HG03354 (cell line): ENCODE data around the gene MAST4.
A peak's percentile ranks its signal among the peaks of the same experiment; 100 is the strongest.

ENCODE experiments used
- ATAC-seq: cut with Tn5 transposase; IDR thresholded peaks from one replicate; pipeline ENCODE4 v1.9.1; 2021; ENCODE audit warnings: mild to moderate bottlenecking; ENCODE audit not compliant: unreplicated experiment, poor library complexity, severe bottlenecking

Gene MAST4

DNA sequence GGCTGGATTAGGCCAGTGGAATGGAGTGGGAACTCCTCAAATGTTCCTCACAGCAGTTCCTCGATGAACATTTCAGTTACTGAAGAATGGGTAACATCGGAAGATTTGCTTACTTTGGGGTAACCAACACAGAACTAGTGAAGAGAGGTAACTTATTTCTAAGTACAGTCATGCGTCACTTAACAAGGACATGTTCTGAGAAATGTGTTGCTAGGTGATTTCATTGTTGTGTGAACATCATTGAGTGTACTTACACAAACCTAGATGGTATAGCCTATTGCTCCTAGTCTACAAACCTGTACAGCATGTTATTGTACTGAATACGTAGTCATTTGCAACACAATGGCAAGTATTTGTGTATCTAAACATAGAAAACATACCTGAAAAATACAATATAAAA, 228.3 kb downstream of the MAST4 start:
- no peak for ATAC-seq

- ATAC-seq: no peak
Observed at GRCh38 chr5:66826263-66826662, 230.1 kb downstream of the MAST4 start.

DNA sequence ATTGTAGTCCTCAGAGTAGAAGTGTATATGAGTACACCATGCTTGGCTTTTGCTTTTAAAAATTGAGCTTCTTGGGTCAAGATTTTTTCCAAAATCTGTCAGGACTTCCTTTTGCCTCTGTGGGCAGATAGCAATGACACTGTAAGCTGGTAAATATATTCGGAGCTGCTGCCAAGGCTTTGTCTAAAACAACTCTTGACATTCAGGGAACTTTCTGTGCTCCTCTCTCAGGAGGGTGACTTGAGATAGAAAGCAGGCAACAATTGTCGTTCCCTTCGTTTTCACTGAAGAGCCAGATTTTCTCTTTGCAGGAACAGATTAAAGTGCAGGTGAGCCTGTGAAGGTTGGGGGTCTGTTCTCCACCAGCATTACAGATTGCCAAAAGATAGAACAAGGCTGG, 230.5 kb downstream of the MAST4 start:
- no peak for ATAC-seq

GRCh38 chr5:66828046-66828547, 231.9 kb downstream of the MAST4 start:
- peak; percentile 11 for ATAC-seq

GRCh38 chr5:66828548-66829357, 232.6 kb downstream of the MAST4 start:
- ATAC-seq: peak; percentile 91

DNA sequence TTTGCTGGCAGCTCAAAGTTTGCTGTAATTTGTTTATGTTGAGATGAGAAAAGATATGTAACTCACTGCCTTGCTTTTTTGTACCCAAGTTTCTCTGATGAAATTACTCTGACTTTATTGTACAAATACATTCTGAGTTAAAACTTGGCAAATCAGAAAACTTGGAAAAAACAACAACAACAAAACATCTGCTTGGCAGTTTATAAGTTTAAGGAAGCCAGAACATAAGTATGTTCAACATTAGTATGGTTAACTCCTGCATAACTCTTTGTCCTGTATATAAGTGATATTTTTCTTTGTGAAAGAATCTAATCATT, 233.1 kb downstream of the MAST4 start:
- no peak for ATAC-seq

GRCh38 chr5:66829826-66830225, 233.6 kb downstream of the MAST4 start:
- ATAC-seq: no peak

GRCh38 chr5:66830636-66831035, 234.4 kb downstream of the MAST4 start:
- no peak for ATAC-seq

GRCh38 chr5:66839636-66840185, 243.5 kb downstream of the MAST4 start:
- no peak for ATAC-seq

- ATAC-seq: peak; percentile 100
Observed at GRCh38 chr5:66840511-66841013, 244.4 kb downstream of the MAST4 start.

DNA sequence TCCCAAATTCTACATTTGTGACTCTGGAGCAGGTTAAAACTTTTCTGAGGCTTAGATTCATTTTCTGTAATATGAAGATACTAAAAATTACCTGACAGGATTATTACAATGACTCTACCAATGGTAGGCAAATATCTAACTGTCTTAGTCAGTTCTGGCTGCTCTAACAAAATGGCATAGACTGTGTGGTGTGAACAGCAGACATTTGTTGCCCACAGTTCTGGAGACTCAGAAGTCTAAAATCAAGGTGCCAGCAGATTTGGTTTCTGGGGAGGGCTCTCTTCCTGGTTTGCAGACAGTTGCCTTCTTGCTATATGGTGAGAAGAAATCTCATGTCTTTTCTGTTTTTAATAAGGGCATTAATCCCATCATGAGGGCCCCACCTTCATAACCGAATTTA, 245.1 kb downstream of the MAST4 start:
- peak; percentile 5 for ATAC-seq

DNA sequence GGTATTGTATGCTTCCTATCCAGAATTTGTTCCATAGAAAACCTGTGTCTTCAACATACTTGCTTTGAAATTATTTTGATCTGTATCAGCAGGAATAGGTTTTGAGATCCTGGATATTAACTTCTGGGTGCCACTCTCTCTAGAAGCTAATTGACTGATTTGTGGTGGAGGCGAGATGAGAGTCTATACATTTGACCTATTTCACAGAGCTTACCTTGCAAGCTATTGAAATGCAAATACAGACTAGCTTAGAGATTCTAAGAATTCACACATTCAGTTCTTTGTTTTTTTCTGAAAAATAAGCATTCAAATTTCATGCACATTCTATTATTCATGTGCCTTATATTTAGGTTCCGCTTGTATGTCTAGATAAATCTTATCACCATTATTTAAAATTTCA, 246.3 kb downstream of the MAST4 start:
- no peak for ATAC-seq

DNA sequence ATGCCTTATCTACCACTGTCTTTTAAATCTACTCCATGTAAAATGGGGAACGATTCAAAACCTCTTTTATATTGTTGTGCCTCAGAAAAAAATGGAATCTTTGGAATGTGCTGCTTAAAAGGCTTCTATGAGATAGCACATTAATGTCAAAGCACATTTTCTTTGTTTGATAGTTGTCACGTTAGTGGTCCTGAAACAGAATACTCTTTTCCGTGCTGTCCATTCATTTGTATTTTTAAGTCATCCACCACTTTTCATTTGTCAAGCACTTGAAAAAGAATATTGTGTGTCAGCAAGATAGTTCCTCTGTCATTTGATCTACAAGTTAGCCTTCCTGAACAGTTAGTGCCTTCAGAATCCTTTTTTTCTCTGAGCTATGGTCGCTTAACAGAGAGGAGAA, 246.9 kb downstream of the MAST4 start:
- no peak for ATAC-seq

DNA sequence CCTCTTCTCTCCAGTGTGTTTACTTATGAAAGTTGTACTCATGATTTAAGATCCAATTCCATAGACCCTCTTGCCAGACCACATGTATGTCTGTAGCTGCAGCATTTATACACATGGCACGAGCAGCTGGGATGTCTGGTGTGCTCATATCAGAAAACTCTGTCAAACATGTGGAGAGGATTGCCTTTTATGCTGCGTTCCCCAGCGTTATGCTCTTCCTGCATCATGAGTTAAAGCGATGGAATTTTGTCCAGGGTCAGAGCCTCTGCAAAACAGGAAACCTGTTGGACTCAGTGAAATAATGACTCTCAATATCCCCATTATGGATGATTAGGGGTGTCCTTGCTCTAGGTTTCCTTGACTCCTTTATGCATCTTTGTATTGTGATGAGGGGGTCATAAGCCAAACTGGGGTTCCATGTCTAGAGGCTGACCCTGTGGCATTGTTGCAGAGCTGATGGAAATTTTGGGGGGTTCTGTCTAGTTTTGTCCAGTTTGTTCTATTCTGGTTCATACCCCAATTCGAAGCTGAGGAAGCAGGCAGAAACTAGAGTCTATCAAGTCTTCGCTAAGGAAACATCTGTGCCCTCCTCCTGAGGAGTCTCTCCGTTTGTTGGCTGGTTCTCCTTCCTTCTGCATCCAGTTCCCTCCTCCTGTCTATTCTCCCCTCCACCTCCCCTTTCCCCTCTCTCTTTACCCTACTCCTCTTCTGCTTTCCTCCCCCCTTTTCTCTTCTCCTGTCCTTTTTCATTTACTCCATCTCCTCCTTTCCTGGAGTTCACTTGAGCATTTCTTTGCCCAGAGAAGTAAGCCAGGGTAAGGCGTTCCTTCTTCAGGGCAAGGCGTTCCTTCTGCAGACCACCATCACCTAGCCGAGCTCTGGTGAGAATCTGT, 252.8 kb downstream of the MAST4 start:
- no peak for ATAC-seq

DNA sequence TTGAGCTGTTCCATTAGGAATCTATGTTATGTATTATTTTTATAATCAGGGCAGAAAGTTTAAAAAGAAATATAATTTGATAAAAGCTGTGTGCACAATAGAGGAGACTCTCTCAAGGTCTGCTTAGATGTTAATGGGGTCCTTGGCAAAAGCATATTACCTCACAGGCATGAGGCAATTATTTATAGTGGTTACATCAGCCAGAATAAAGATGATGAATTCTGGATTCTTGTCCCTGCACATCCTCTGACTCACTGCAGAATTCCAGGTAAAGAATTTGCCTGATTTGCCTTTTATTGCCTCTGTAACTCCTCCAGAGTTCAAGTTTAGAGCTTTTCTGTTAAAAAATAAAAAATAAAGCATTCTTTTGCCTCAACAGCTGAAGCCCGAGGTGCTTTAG, 253.6 kb downstream of the MAST4 start:
- ATAC-seq: no peak

DNA sequence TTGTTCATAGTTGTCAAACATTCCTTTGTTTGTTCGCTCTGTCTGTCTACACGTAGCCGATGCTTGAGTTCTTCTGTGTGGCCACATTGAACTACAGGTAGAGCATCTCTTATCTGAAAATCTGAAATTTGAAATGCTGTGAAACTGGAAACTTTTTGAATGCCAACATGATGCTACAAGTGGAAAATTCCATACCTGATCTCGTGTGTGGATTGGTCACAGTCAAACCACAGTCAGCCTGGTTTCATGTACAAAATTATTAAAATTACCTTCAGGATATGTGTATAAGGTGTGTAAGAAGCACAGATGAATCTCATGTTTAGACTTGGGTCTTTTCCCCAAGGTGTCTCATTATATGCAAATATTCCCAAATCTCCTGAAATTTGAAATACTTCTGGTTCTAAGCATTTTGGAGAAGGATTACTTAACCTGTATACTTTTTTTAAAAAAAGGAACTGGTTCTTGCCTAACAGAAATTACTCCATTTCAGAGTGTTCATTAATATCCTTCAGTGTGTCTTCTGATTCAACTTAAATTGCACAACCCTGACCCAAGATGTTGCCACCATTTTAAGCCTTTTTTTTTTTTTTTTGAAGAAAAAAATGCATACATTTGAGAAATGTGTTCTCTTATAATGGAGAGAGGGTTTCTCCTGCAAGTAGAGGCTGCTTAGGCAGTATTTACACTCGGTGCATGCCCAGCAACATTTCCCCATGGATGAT, 254.3 kb downstream of the MAST4 start:
- ATAC-seq: no peak

DNA sequence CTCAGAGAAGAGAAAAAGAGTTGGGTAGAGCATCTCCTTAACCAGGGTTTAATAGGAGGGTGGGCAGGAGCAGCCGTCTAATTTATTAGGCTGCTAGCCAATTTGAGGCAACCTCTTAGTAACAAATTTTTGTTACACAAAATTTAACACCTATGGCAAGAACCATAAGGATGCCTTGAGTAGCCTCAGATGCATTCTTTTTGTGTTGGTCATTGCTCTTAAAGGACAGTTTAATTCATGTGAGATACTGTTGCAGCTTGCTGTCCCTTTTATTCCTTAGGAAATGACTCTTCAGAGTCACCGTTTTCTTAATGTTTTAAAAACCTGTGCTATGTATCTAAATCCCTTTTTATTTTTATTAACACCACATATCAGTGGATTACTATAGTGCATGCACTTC, 255.1 kb downstream of the MAST4 start:
- ATAC-seq: no peak

- ATAC-seq: no peak
Observed at GRCh38 chr5:66854416-66854815, 258.2 kb downstream of the MAST4 start.

DNA sequence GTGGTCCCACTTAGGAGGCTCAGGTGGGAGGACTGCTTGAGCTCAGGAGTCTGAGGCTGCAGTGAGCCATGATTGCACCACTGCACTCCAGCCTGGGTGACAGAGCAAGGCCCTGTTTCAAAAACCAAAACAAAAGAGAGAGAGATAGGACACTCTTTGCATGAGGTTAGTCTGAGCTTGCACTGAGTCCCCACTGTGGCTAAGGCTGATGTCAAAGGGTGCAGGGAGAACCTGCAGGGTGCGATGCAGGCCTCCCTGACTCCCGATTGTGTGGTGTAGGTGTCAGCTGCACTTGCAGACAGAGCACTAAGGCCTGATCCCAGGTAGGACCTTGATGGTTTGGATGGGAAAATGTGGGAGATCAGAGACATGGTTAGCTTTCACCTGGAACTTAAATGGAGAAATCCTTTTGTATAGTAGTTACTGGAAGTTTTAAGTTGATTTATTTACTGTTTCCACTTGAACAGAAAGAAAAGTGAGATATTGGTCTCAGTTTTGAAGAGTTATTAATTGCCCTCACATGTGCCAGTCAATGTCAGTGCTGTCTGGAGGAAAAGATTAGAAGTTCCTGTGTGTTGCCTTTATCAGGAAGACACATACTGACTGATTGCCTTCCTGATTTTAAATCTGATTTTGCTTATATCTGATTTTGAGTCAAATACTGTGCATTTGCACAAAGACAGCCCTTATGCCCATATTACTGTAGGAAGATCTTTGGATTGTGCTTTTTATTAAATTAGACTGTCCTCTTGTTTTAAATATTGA, 260.0 kb downstream of the MAST4 start:
- ATAC-seq: no peak
